GM12878 (cell line): ENCODE results near the gene MCOLN1. TPM values are rescaled to one million over a fixed set of nuclear protein-coding genes. Genes with fewer than 3 reads are reported as not detected.

Source experiments
- ATAC-seq: fragments of 200-7000 bp; cut with Tn5 transposase; 3 replicates; pipeline ENCODE4 v1.9.1; 2020; ENCODE audit warnings: mild to moderate bottlenecking, moderate library complexity
- BruUV-seq: library from RNA; stranded (reverse); fragments of 400-500 nt; replicated peaks from 2 replicates; lab custom pipeline; 2021; lab: Mats Ljungman, UMichigan
- CTCF ChIA-PET: fragments of 300-600 bp; sonication (Branson Sonifier 250); formaldehyde crosslinking; extraction: SDS; loops from one replicate; lab custom pipeline; 2021; ENCODE audit warnings: inconsistent platforms; lab: Yijun Ruan, JAX
- POLR2A ChIA-PET: fragments of 350-600 bp; formaldehyde crosslinking; extraction: SDS; loops from one replicate; lab custom pipeline; 2021; ENCODE audit warnings: inconsistent platforms; lab: Charles Lee
- RAD21 ChIA-PET: fragments of 300-600 bp; sonication (Branson Sonifier 250); formaldehyde crosslinking; loops from one replicate; lab custom pipeline; 2023; ENCODE audit warnings: antibody characterized with exemption; ENCODE audit not compliant: unreplicated experiment; lab: Charles Lee
- SMC1A ChIA-PET: fragments of 300-600 bp; sonication (Branson Sonifier 250); formaldehyde crosslinking; loops from one replicate; lab custom pipeline; 2023; ENCODE audit not compliant: unreplicated experiment, uncharacterized antibody; lab: Charles Lee
- DNase-seq: peaks from one replicate; pipeline ENCODE4 v3.0.0-alpha.2; 2011; ENCODE audit warnings: low read depth, low spot score
- FAIRE-seq: peaks from 3 replicates; lab custom pipeline; 2011; peaks lifted over from hg19 to GRCh38; lab: Jason Lieb, UNC
- H2AFZ ChIP-seq: 2 replicates; pipeline ENCODE4 v1.6.0; 2011; ENCODE audit warnings: low read depth, low read length, control low read depth; ENCODE audit not compliant: control insufficient read depth
- H3K27ac ChIP-seq: 2 replicates; pipeline ENCODE4 v1.5.1; 2011; ENCODE audit warnings: control low read depth; ENCODE audit not compliant: control insufficient read depth, insufficient read depth
- H3K27me3 ChIP-seq, 2 experiments: replicated peaks in 1 of 2; 2 replicates each; pipeline versions ENCODE4 v1.6.0 to v1.6.1; 2011; ENCODE audit warnings: low read length in 1 of 2; ENCODE audit not compliant: control insufficient read depth in 2 of 2, insufficient read depth in 2 of 2
- H3K36me3 ChIP-seq, 2 experiments: 2 replicates each; pipeline ENCODE4 v1.5.1; 2011; ENCODE audit warnings: low read length in 1 of 2; ENCODE audit not compliant: control insufficient read depth in 2 of 2, insufficient read depth in 2 of 2
- H3K4me1 ChIP-seq: 2 replicates; pipeline ENCODE4 v1.6.1; 2011; ENCODE audit warnings: mild to moderate bottlenecking, low read length, moderate library complexity, mixed read lengths; ENCODE audit not compliant: control insufficient read depth, insufficient read depth
- H3K4me2 ChIP-seq: 2 replicates; pipeline ENCODE4 v1.6.0; 2011; ENCODE audit warnings: control low read depth; ENCODE audit not compliant: control insufficient read depth, insufficient read depth
- H3K4me3 ChIP-seq: fragments of 200-600 bp; sonication (generic); 2 replicates; pipeline ENCODE4 v1.5.1; 2016
- H3K79me2 ChIP-seq: 2 replicates; pipeline ENCODE4 v1.6.0; 2011; ENCODE audit warnings: low read length; ENCODE audit not compliant: control insufficient read depth, insufficient read depth
- H3K9ac ChIP-seq: 2 replicates; pipeline ENCODE4 v1.8.0; 2011; ENCODE audit warnings: low read length, control low read depth, mixed read lengths; ENCODE audit not compliant: control insufficient read depth, insufficient read depth
- H3K9me3 ChIP-seq: replicated peaks from 3 replicates; pipeline ENCODE4 v1.5.1; 2011; ENCODE audit warnings: mild to moderate bottlenecking, low read length; ENCODE audit not compliant: control insufficient read depth, insufficient read depth
- H4K20me1 ChIP-seq: 2 replicates; pipeline ENCODE4 v1.6.0; 2011; ENCODE audit not compliant: control insufficient read depth, insufficient read depth
- BCL11A ChIP-seq: IDR thresholded peaks from 2 replicates; pipeline ENCODE4 v1.6.1; 2011; ENCODE audit warnings: low read depth, low read length
- RAD21 ChIP-seq: IDR thresholded peaks from 2 replicates; pipeline ENCODE4 v1.6.1; 2011; ENCODE audit warnings: mild to moderate bottlenecking, low read depth, low read length, moderate library complexity; ENCODE audit not compliant: insufficient read depth
- RCOR1 ChIP-seq: conservative IDR thresholded peaks from 2 replicates; pipeline ENCODE4 v1.6.1; 2012; ENCODE audit warnings: low read depth, low read length, improper control_type of control experiment
- WGBS: methylation state at CpG from one replicate; pipeline ENCODE4 v1.1.6; 2016; ENCODE audit warnings: low lambda C conversion rate; ENCODE audit not compliant: insufficient replicate concordance, insufficient coverage; ENCODE audit errors: missing lambda C conversion rate; 5-methylcytosine and 5-hydroxymethylcytosine counted together
- in situ Hi-C: fragments of 300-500 bp; cut with MboI; formaldehyde crosslinking; loops from 9 replicates; pipeline ENCODE4 v1.14.3; 2018; ENCODE audit warnings: mixed read lengths
- intact Hi-C: fragments of 100-400 bp; cut with micrococcal nuclease; formaldehyde crosslinking; loops from one replicate; pipeline ENCODE4 v1.14.2; 2022; ENCODE audit not compliant: unreplicated experiment
- polyA plus RNA-seq, 11 experiments: library from polyadenylated mRNA; depleted of rRNA in 4 of 11; unstranded in 6 of 11; stranded (reverse) in 5 of 11; fragments of >200 nt; fragmentation: Nextera tagmentation in 4 of 11; fragmentation: Illumina TruSeq in 1 of 11; extraction: Ambion mirVana in 4 of 11; extraction: Trizol in 1 of 11; gene quantifications; 1 replicate in 1 of 11; 2 replicates in 10 of 11; pipeline versions ENCODE4 v1.2.1 to v1.2.3, GENCODE V29; 2011 to 2016; ENCODE audit warnings: inconsistent platforms in 2 of 11, missing spikeins in 2 of 11, low read depth in 1 of 11
- total RNA-seq, 4 experiments: library from RNA; depleted of rRNA in 3 of 4; stranded (reverse); fragments of >200 nt in 3 of 4; fragmentation: Illumina TruSeq in 1 of 4; extraction: Trizol in 1 of 4; gene quantifications; 2 replicates each; pipeline versions ENCODE4 v1.2.1 to v1.2.3, GENCODE V29; 2013 to 2021
- TF ChIP-seq, protein P1 (sequence below), 3 experiments: IDR thresholded peaks in 2 of 3; conservative IDR thresholded peaks in 1 of 3; 2 replicates each; pipeline ENCODE4 v1.5.1; 2011; ENCODE audit warnings: low read depth in 3 of 3, low read length in 3 of 3, mild to moderate bottlenecking in 3 of 3, control low read depth in 2 of 3, moderate library complexity in 2 of 3, inconsistent platforms in 1 of 3, mixed read lengths in 1 of 3; ENCODE audit not compliant: control insufficient read depth in 2 of 3, insufficient read depth in 1 of 3; ENCODE audit errors: extremely low read depth in 1 of 3
- TF ChIP-seq, protein P2 (sequence below): IDR thresholded peaks from 2 replicates; pipeline ENCODE4 v1.6.1; 2012; ENCODE audit warnings: low read depth, low read length, improper control_type of control experiment

Gene MCOLN1
- total and polyA plus RNA-seq, 10 of the 15 experiments (the other 5 are each of a cell fraction or from before 2014, with no cell fraction given), result 0.42 to 15.6 (median 4.9) TPM

DNA sequence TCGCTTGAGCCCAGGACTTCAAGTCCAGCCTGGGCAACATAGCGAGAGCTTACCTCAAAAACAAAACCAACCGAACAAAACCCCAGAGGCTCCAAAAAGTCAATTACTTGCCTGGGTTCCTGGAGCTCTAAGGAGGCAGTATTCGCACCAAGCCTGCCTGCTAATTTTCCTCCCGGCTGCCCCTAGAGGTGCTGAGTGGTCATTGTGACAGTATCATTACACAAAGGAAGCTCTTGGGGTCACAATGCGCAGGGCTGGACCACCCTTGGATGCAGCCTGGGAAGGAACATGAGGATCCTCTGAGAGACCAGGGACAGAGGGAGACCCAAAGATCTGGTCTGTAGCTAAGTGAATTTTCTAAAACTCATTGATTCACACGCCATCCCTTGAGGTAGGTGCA, 25.1 kb upstream of the MCOLN1 start:
- DNase-seq (no peak), FAIRE-seq (peak; percentile 54)
- no peaks in the 10 kb centered on the region; a peak in 1 of 4 replicates for H3K27me3 ChIP-seq
- no peak overlapping the region for H3K27ac ChIP-seq
- no TSS peak for BruUV-seq
- H2AFZ ChIP-seq, result no peak overlapping the region
- H3K9ac ChIP-seq, result no peak overlapping the region
- POLR2A ChIA-PET, result no interaction called here
- in situ Hi-C loops, result no loop called here
- peak; percentile 29; the same call in 1 of the 2 replicates for TF ChIP-seq RAD21
- TF ChIP-seq BCL11A, result no peak
- TF ChIP-seq RCOR1, result no peak
- TF ChIP-seq, protein P1, sequence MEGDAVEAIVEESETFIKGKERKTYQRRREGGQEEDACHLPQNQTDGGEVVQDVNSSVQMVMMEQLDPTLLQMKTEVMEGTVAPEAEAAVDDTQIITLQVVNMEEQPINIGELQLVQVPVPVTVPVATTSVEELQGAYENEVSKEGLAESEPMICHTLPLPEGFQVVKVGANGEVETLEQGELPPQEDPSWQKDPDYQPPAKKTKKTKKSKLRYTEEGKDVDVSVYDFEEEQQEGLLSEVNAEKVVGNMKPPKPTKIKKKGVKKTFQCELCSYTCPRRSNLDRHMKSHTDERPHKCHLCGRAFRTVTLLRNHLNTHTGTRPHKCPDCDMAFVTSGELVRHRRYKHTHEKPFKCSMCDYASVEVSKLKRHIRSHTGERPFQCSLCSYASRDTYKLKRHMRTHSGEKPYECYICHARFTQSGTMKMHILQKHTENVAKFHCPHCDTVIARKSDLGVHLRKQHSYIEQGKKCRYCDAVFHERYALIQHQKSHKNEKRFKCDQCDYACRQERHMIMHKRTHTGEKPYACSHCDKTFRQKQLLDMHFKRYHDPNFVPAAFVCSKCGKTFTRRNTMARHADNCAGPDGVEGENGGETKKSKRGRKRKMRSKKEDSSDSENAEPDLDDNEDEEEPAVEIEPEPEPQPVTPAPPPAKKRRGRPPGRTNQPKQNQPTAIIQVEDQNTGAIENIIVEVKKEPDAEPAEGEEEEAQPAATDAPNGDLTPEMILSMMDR (IDR thresholded peaks at IDR 0.05 in 2 of 3, conservative IDR thresholded peaks at IDR 0.05 in 1 of 3; ENCODE audit: control insufficient read depth in 2 of 3, extremely low read depth in 1 of 3, insufficient read depth in 1 of 3, low read depth in 3 of 3, low read length in 3 of 3), result peak; percentile 28 to 51 (median 40)
- TF ChIP-seq, protein P2, sequence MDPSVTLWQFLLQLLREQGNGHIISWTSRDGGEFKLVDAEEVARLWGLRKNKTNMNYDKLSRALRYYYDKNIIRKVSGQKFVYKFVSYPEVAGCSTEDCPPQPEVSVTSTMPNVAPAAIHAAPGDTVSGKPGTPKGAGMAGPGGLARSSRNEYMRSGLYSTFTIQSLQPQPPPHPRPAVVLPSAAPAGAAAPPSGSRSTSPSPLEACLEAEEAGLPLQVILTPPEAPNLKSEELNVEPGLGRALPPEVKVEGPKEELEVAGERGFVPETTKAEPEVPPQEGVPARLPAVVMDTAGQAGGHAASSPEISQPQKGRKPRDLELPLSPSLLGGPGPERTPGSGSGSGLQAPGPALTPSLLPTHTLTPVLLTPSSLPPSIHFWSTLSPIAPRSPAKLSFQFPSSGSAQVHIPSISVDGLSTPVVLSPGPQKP, result no peak
- TF ChIP-seq, all 136 proteins: peak for 2
- H3K36me3 ChIP-seq, result no peaks in the 10 kb centered on the region
- WGBS, result 43% methylated on average over 7 of the region's 7 CpGs
- intact Hi-C loops, result no loop called here
- H3K4me3 ChIP-seq, result no peak overlapping the region
- no peaks in the 10 kb centered on the region for H3K79me2 ChIP-seq
- peak; percentile 86 for ATAC-seq
- ChIA-PET SMC1A (no interaction called here), CTCF (interaction anchor here (0.6 to 1.7 kb wide), 4 partner anchors 19 to 143 kb away, joined by 3 to 7 read pairs (median 3); no protein-coding TSS in a partner anchor), RAD21 (interaction anchor here (0.6 to 1.3 kb wide), 2 partner anchors 71 to 656 kb away, joined by 3 read pairs; no protein-coding TSS in a partner anchor)
- H3K9me3 ChIP-seq, result no peaks in the 10 kb centered on the region
- H4K20me1 ChIP-seq, result no peaks in the 10 kb centered on the region
- no peak overlapping the region for H3K4me2 ChIP-seq
- H3K4me1 ChIP-seq, result no peaks in the 10 kb centered on the region
